Activated CD4-positive, CD25-positive, alpha-beta regulatory T cell treated with anti-CD3 and anti-CD28 coated beads, Interleukin-2, amount 50 U/mL, for 24 hours (primary cell): Measurements from ENCODE around the gene UTP3.
"Not testable (repeated sequence)": the region's sequence is repeated elsewhere in the genome, so short reads cannot be mapped to it uniquely, and the experiment has no call there.

Source experiments
- ATAC-seq, 2 donors: fragments of 150-1000 bp; cut with Tn5 transposase; one replicate each; pipeline ENCODE4 v1.10.0; 2021; ENCODE audit warnings: mild to moderate bottlenecking in 1 of 2, moderate library complexity in 1 of 2

Gene UTP3

DNA sequence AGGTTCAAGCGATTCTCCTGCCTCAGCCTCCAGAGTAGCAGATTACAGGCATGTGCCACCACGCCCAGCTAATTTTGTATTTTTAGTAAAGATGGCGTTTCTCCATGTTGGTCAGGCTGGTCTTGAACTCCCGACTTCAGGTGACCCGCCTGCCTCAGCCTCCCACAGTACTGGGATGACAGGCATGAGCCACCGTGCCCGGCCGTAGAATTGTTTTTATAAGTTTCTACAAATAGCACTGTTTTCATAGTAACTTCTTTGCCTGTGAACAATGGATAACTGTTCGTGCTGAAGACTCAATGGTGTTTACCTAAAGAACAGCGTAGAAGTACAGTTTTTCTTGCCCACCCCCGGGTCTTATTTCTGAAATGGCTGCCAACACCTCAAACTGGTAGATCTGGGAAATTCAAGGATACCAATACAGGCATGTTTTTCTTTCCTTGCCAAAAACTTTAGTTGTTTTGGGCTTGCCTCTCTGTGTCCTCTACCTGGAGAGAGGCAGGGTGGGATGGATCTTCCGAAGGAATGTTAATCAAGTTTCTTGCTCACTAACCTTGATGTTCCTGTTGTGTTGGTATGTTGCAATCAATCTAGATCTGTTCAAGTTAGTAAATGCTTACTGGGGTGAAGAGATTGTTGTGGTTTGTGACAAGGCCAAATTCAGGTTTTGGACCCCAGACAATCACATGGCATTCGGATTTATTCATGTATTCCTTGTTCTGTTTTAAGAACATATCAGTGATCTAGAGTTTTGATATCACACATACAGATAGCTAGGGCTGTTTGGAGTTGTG, 30.7 kb downstream of the UTP3 start:
- ATAC-seq = no peak

DNA sequence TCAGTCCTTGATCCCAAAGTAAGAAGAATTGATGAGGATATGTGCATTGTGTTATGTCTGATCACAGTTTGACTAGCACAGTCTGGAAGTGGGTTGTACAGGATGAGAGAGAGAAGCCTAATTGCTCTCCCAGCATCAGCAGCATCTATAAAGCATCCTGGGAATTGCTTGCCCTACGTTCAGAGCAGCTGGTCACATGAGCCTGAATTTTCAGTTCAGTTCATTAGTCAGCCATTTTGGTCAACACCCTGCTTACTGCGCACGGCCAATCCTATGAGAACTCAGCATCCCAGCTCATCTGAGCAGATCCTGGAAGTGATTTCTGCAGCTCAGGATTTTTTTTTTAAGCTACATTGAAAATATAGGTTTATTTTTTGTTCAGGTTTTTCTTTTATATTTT, 33.4 kb downstream of the UTP3 start, which contains the start of gene RUFY3:
TSS of gene RUFY3 (plus strand) at position 218 of the 400 bp plus-strand sequence. CDS start 610 bp downstream, outside the sequence.
- no peak for ATAC-seq

DNA sequence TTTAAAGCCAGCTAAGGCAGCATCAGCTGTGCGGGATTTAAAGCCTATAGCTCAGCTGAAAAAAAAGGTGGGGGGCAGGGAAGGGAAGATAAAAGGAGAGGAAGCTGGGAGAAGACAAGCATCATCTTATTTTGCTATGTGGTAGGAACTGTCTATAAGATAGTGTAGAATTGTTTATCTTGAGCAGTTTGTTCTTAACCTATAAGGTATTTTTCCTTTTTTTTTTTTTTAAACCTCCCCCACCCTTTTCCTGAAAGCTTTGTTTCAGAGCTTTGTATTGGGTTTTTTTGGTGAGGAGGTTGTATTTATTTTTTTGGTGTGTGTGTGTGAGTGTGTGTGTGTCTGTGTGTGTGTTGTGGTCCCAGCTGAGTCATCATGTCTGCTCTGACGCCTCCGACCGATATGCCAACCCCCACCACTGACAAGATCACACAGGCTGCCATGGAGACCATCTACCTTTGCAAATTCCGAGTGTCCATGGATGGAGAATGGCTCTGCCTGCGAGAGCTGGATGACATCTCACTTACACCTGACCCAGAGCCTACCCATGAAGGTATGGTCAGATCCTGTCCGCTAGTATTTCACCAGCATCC, 34.0 kb downstream of the UTP3 start:
- peak in 1 of 2 donors; percentile 51 for ATAC-seq

DNA sequence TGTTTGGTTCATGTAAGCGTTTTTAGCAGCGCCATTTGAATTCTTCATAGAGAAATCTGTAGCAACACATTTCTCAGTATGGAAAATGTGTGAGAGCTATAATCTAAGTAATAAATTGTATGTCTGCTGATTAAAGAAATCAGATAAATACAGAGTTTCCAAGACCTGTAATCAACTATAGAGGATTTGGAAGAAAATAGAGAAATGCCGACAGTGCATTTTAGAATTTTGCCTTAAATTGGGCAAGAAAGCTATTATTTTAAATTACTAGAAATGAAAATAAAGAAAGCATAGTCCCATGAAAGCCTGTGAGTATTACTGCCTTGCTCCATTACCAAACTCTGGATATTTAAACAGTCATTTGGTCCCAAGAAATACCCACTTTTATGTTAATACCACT, 36.1 kb downstream of the UTP3 start:
- no peak for ATAC-seq

GRCh38 chr4:70725633-70726032, 37.3 kb downstream of the UTP3 start:
- no peak for ATAC-seq

DNA sequence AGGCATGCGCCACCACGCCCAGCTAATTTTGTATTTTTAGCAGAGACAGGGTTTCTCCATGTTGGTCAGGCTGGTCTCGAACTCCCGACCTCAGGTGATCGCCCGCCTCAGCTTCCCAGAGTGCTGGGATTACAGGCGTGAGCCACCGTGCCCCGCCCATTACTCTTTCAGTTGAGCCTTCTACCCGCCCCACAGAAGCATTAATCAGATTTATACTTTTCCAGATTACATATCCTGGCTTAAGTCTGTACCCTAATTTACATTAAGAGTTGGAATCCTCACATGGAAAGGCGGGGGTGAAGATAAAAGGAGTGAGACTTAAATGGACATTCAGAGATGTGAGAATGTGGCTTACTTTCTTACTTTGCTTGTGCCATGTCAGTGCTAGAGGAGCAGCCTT, 38.2 kb downstream of the UTP3 start:
- not testable (repeated sequence) for ATAC-seq

DNA sequence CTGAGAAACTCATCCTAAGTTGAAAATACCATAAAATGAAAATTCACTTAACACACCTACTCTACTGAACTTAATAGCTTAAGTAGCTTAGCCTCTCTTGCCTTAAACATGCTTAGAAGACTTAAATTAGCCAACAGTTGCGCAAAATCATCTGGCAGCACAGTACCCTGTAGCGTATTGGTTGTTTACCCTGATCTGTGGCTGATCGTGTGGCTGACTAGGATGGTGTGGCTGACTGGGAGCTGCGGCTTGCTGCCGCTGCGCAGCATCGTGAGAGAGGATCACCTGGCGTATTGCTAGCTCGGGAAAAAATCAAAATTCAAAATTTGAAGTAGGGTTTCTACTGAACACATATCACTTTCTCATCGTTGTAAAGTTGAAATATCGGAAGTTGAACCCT, 39.8 kb downstream of the UTP3 start:
- no peak for ATAC-seq

DNA sequence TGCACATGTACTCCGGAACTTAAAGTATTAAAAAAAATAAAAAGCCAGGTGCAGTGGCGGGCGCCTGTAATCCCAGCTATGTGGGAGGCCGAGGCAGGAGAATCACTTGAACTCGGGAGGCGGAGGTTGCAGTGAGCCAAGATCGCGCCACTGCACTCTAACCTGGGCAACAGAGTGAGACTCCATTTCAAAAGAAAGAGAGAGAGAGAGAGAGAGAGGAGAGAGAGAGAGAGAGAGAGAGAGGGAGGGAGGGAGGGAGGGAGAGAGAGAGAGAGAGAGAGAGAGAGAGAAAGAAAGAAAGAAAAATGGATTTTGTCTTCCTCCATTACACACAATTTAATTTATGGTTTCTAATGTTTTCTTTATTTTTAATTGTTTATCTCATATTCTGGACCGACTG, 44.5 kb downstream of the UTP3 start:
- not testable (repeated sequence) for ATAC-seq

GRCh38 chr4:70734168-70734954, 46.0 kb downstream of the UTP3 start:
- ATAC-seq = peak; percentile 90 to 91

DNA sequence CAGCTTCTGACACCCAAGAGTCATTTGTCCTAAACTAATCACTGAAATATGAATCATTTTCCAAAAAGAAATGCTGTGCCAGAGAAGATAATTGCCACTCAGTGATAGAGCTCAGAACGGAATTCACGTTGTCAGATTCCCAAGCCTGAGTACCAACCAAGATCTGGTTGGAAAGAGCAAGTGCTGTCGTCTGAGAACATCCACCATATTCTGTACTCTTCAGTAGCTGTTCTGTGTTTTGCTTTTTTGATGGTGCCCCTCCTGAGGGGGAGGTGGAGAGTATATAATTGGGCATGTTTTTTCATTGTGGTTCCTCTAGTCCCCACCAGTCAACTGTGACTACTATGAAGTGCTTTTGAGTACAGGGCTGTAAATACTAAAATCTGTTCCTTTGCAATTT, 46.6 kb downstream of the UTP3 start:
- ATAC-seq = peak; percentile 4 to 32

GRCh38 chr4:70735915-70736314, 47.6 kb downstream of the UTP3 start:
- peak in 1 of 2 donors; percentile 33 for ATAC-seq

DNA sequence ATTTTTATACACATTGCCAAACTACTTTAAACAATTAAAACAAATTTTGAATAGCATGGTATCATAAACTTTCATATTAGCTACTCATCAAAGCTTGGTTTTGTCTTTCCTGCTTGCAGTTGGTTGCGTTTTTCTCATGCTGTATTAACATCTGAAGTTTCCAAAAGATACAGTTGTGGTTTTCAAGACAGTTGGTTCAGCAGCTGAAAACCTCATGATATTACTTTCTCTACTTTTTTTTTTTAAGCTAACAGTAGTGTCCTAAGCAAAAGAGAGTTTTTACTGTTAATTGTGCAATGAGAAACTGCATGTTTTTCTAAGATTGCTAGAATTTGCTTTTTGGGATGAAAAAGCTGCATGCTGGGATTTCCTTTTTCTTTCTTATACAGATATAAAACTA, 48.7 kb downstream of the UTP3 start:
- no peak for ATAC-seq

DNA sequence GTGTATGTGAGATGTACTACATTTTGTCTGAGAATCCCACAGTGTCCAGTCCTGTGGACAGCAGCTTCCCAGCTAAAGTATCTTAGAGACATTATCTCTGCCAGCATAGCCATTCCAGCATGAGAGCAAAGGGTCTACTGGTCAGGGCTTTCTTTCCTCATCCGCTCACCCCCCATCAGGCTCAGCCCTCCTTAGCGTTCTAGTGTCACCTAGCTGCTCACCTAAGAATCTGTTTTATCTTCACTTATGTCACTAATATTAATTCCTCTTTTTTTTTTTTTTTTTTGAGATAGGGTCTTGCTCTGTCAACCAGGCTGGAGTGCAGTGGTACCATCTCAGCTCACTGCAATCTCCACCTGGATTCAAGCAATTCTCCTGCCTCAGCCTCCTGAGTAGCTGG, 49.1 kb downstream of the UTP3 start:
- no peak for ATAC-seq

- ATAC-seq = no peak
Observed at GRCh38 chr4:70739496-70740337, 51.4 kb downstream of the UTP3 start.
